IMR-90 (cell line): ENCODE data around the gene PXT1. TPM values are rescaled to one million over a fixed set of nuclear protein-coding genes. Genes with fewer than 3 reads are reported as not detected.

Source experiments
- ATAC-seq: fragments of 200-7000 bp; cut with Tn5 transposase; 2 replicates; pipeline ENCODE4 v1.9.1; 2020; ENCODE audit warnings: low read depth, mild to moderate bottlenecking, moderate library complexity
- BruUV-seq: library from RNA; stranded (reverse); fragments of 400-500 nt; replicated peaks from 2 replicates; lab custom pipeline; 2021; lab: Mats Ljungman, UMichigan
- CTCF ChIA-PET: fragments of 300-600 bp; formaldehyde crosslinking; extraction: SDS; loops from one replicate; lab custom pipeline; 2021; ENCODE audit warnings: antibody characterized with exemption; lab: Yijun Ruan, JAX
- POLR2A ChIA-PET: fragments of 300-600 bp; sonication (Branson Sonifier 250); formaldehyde crosslinking; loops from one replicate; lab custom pipeline; 2022; ENCODE audit warnings: antibody characterized with exemption; ENCODE audit not compliant: unreplicated experiment; lab: Charles Lee
- DNase-seq: peaks from one replicate; pipeline ENCODE4 v3.0.0; 2013
- H2AFZ ChIP-seq: replicated peaks from 2 replicates; pipeline ENCODE3; 2013; ENCODE audit warnings: low read length, mild to moderate bottlenecking; ENCODE audit not compliant: poor library complexity
- H2AK5ac ChIP-seq: 2 replicates; pipeline ENCODE4 v1.6.1; 2013; ENCODE audit warnings: low read depth, low read length, inconsistent platforms
- H2AK9ac ChIP-seq: replicated peaks from 2 replicates; pipeline ENCODE3; 2013; ENCODE audit warnings: mild to moderate bottlenecking, low read depth, low read length, moderate library complexity; ENCODE audit not compliant: poor library complexity
- H2BK120ac ChIP-seq: 2 replicates; pipeline ENCODE4 v1.6.1; 2013; ENCODE audit warnings: low read depth, low read length, inconsistent platforms
- H2BK15ac ChIP-seq: 3 replicates; pipeline ENCODE4 v1.6.1; 2013; ENCODE audit warnings: low read depth, low read length, inconsistent platforms
- H2BK20ac ChIP-seq: 2 replicates; pipeline ENCODE4 v1.6.1; 2013; ENCODE audit warnings: low read depth, mild to moderate bottlenecking, inconsistent platforms, low read length, moderate library complexity
- H2BK5ac ChIP-seq: 2 replicates; pipeline ENCODE4 v1.6.1; 2013; ENCODE audit warnings: mild to moderate bottlenecking, low read depth, low read length, inconsistent platforms; ENCODE audit not compliant: poor library complexity, severe bottlenecking
- H3K14ac ChIP-seq: replicated peaks from 2 replicates; pipeline ENCODE4 v1.6.1; 2013; ENCODE audit warnings: low read depth, low read length, inconsistent platforms
- H3K18ac ChIP-seq: 2 replicates; pipeline ENCODE4 v1.6.1; 2013; ENCODE audit warnings: low read depth, low read length, control low read depth
- H3K23ac ChIP-seq: 2 replicates; pipeline ENCODE4 v1.6.1; 2013; ENCODE audit warnings: low read depth, low read length, inconsistent platforms
- H3K27ac ChIP-seq: 2 replicates; pipeline ENCODE4 v1.5.1; 2013; ENCODE audit warnings: mild to moderate bottlenecking, control low read depth, low read length; ENCODE audit not compliant: insufficient read depth
- H3K27me3 ChIP-seq: 2 replicates; pipeline ENCODE4 v1.6.1; 2013; ENCODE audit warnings: low read length; ENCODE audit not compliant: control insufficient read depth, insufficient read depth
- H3K36me3 ChIP-seq: 2 replicates; pipeline ENCODE4 v1.6.1; 2013; ENCODE audit warnings: low read length, mixed read lengths; ENCODE audit not compliant: control insufficient read depth, insufficient read depth
- H3K4ac ChIP-seq: 2 replicates; pipeline ENCODE4 v1.6.1; 2013; ENCODE audit warnings: low read depth, low read length, inconsistent platforms
- H3K4me1 ChIP-seq: 2 replicates; pipeline ENCODE4 v1.6.1; 2013; ENCODE audit warnings: low read length, mixed read lengths; ENCODE audit not compliant: control insufficient read depth, insufficient read depth
- H3K4me2 ChIP-seq: 2 replicates; pipeline ENCODE4 v1.6.1; 2013; ENCODE audit warnings: low read depth, mild to moderate bottlenecking, control low read depth, low read length, moderate library complexity
- H3K4me3 ChIP-seq: 2 replicates; pipeline ENCODE4 v1.5.1; 2013; ENCODE audit warnings: low read depth, mild to moderate bottlenecking, control low read depth, low read length, moderate library complexity; ENCODE audit not compliant: insufficient read depth
- H3K56ac ChIP-seq: 2 replicates; pipeline ENCODE4 v1.6.1; 2013; ENCODE audit warnings: low read length, inconsistent platforms; ENCODE audit not compliant: insufficient read depth; ENCODE audit errors: extremely low read depth
- H3K79me1 ChIP-seq, 2 experiments: 2 replicates each; pipeline ENCODE4 v1.6.1; 2013; ENCODE audit warnings: low read length in 2 of 2, inconsistent platforms in 1 of 2, low read depth in 1 of 2
- H3K9ac ChIP-seq: 2 replicates; pipeline ENCODE4 v1.6.1; 2013; ENCODE audit warnings: low read depth, low read length, control low read depth
- H3K9me1 ChIP-seq: 2 replicates; pipeline ENCODE4 v1.6.1; 2013; ENCODE audit warnings: low read length, inconsistent platforms; ENCODE audit not compliant: insufficient read depth
- H3K9me3 ChIP-seq: 2 replicates; pipeline ENCODE4 v1.6.1; 2013; ENCODE audit warnings: low read length; ENCODE audit not compliant: control insufficient read depth, insufficient read depth
- H4K20me1 ChIP-seq: 2 replicates; pipeline ENCODE4 v1.6.1; 2013; ENCODE audit warnings: low read length, inconsistent platforms; ENCODE audit not compliant: insufficient read depth
- H4K5ac ChIP-seq: 2 replicates; pipeline ENCODE4 v1.6.1; 2013; ENCODE audit warnings: mild to moderate bottlenecking, low read depth, low read length, control low read depth
- H4K8ac ChIP-seq, 2 experiments: 2 replicates each; pipeline ENCODE4 v1.6.1; 2013; ENCODE audit warnings: low read depth in 2 of 2, low read length in 2 of 2, control low read depth in 1 of 2, inconsistent platforms in 1 of 2
- H4K91ac ChIP-seq: 2 replicates; pipeline ENCODE4 v1.6.1; 2013; ENCODE audit warnings: low read depth, low read length, inconsistent platforms; ENCODE audit not compliant: insufficient read depth
- BHLHE40 ChIP-seq: fragments of 150-350 bp; IDR thresholded peaks from 2 replicates; pipeline ENCODE4 v1.6.1; 2016; ENCODE audit warnings: mild to moderate bottlenecking, low read depth, low read length
- CEBPB ChIP-seq: IDR thresholded peaks from 2 replicates; pipeline ENCODE4 v1.6.1; 2012; ENCODE audit warnings: low read depth, low read length, improper control_type of control experiment
- CHD1 ChIP-seq: IDR thresholded peaks from 2 replicates; pipeline ENCODE4 v1.6.1; 2012; ENCODE audit warnings: low read depth, low read length, improper control_type of control experiment
- CTCF ChIP-seq: conservative IDR thresholded peaks from 2 replicates; pipeline ENCODE4 v1.5.1; 2012; ENCODE audit warnings: mild to moderate bottlenecking, low read depth, low read length, improper control_type of control experiment
- ELK1 ChIP-seq: fragments of 150-350 bp; IDR thresholded peaks from 2 replicates; pipeline ENCODE4 v1.6.1; 2016; ENCODE audit warnings: low read depth, mild to moderate bottlenecking, low read length, moderate library complexity, borderline replicate concordance
- FOS ChIP-seq: fragments of 150-350 bp; IDR thresholded peaks from 2 replicates; pipeline ENCODE4 v1.6.1; 2016; ENCODE audit warnings: low read depth, low read length
- MAFK ChIP-seq: IDR thresholded peaks from 2 replicates; pipeline ENCODE4 v1.6.1; 2012; ENCODE audit warnings: low read depth, low read length, improper control_type of control experiment
- MAZ ChIP-seq: IDR thresholded peaks from 2 replicates; pipeline ENCODE4 v1.6.1; 2012; ENCODE audit warnings: low read depth, mild to moderate bottlenecking, low read length, improper control_type of control experiment, moderate library complexity, borderline replicate concordance
- MXI1 ChIP-seq: IDR thresholded peaks from 2 replicates; pipeline ENCODE4 v1.6.1; 2012; ENCODE audit warnings: low read depth, mild to moderate bottlenecking, low read length, moderate library complexity, borderline replicate concordance
- NFE2L2 ChIP-seq: fragments of 150-350 bp; IDR thresholded peaks from 2 replicates; pipeline ENCODE4 v1.6.1; 2016; ENCODE audit warnings: low read depth, mild to moderate bottlenecking, low read length
- POLR2A ChIP-seq: IDR thresholded peaks from 2 replicates; pipeline ENCODE4 v1.6.1; 2012; ENCODE audit warnings: mild to moderate bottlenecking, low read depth, low read length
- RAD21 ChIP-seq: IDR thresholded peaks from 2 replicates; pipeline ENCODE4 v1.6.1; 2012; ENCODE audit warnings: low read length, improper control_type of control experiment
- RCOR1 ChIP-seq: IDR thresholded peaks from 2 replicates; pipeline ENCODE4 v1.6.1; 2012; ENCODE audit warnings: mild to moderate bottlenecking, low read length, improper control_type of control experiment; ENCODE audit not compliant: insufficient replicate concordance
- RFX5 ChIP-seq: IDR thresholded peaks from 2 replicates; pipeline ENCODE4 v1.8.0; 2012; ENCODE audit warnings: low read depth, mild to moderate bottlenecking, low read length, moderate library complexity
- SMC3 ChIP-seq: fragments of 150-350 bp; IDR thresholded peaks from 2 replicates; pipeline ENCODE4 v1.6.1; 2016; ENCODE audit warnings: low read depth, mild to moderate bottlenecking, antibody characterized with exemption, low read length, moderate library complexity
- USF2 ChIP-seq: fragments of 150-350 bp; IDR thresholded peaks from 2 replicates; pipeline ENCODE4 v1.6.1; 2017; ENCODE audit warnings: mild to moderate bottlenecking, antibody characterized with exemption, low read length, low read depth
- WGBS, 2 experiments: methylation state at CpG; one replicate each; pipeline versions ENCODE4 v1.1.5 to v1.1.7; 2013; ENCODE audit warnings: missing lambda C conversion rate in 2 of 2; ENCODE audit not compliant: insufficient read length in 1 of 2; ENCODE audit errors: extremely low coverage in 2 of 2; 5-methylcytosine and 5-hydroxymethylcytosine counted together
- dilution Hi-C: fragments of 300-500 bp; cut with HindIII; formaldehyde crosslinking; loops from one replicate; pipeline ENCODE4 v1.14.3; 2018; ENCODE audit warnings: low sequenced_read_pairs; ENCODE audit not compliant: unreplicated experiment
- in situ Hi-C: fragments of 300-500 bp; cut with MboI; formaldehyde crosslinking; loops from 3 replicates; pipeline ENCODE4 v1.14.3; 2019; ENCODE audit warnings: low sequenced_read_pairs, inconsistent platforms, mixed read lengths
- intact Hi-C: fragments of 100-400 bp; cut with micrococcal nuclease; formaldehyde crosslinking; loops from 2 replicates; pipeline ENCODE4 v1.10.0; 2022
- polyA plus RNA-seq, 3 experiments: library from polyadenylated mRNA; depleted of rRNA; stranded (reverse); fragments of >200 nt; gene quantifications; 2 replicates each; pipeline ENCODE4 v1.2.3, GENCODE V29; 2012; ENCODE audit warnings: low replicate concordance in 1 of 3
- total RNA-seq: library from RNA; depleted of rRNA; stranded (reverse); fragments of >200 nt; gene quantifications from 2 replicates; pipeline ENCODE4 v1.2.3, GENCODE V29; 2012

PXT1 gene
- total and polyA plus RNA-seq, 2 of the 4 experiments (the other 2 are of a cell fraction): not detected

GRCh38 chr6:36372088-36372487, 70.6 kb downstream of the PXT1 start:
- Histone ChIP-seq H3K18ac (no peak overlapping the region), H4K20me1 (no peaks in the 10 kb centered on the region), H3K23ac (no peak overlapping the region), H2AFZ (no peak overlapping the region), H2BK5ac (no peak overlapping the region), H4K5ac (no peak overlapping the region), H3K79me1 (no peaks in the 10 kb centered on the region), H3K4ac (no peak overlapping the region), H4K8ac (no peak overlapping the region), H3K4me1 (peaks cover 3% of the 10 kb centered on the region), H3K14ac (no peak overlapping the region), H3K9me3 (no peaks in the 10 kb centered on the region), H2AK5ac (no peak overlapping the region), H3K9ac (no peak overlapping the region), H2BK120ac (no peak overlapping the region), H2BK20ac (no peak overlapping the region), H3K36me3 (no peaks in the 10 kb centered on the region), H3K27ac (no peak overlapping the region), H4K91ac (no peak overlapping the region), H3K27me3 (peaks cover 35% of the 10 kb centered on the region), H3K56ac (no peak overlapping the region), H3K4me3 (no peak overlapping the region), H2BK15ac (no peak overlapping the region), H3K4me2 (no peak overlapping the region), H3K9me1 (0 out of 2 replicates have a peak, but pooled peaks cover 3% of the 10 kb centered on the region), H2AK9ac (no peak overlapping the region)
- TF ChIP-seq RAD21 (no peak), ELK1 (no peak), BHLHE40 (no peak), NFE2L2 (no peak), RFX5 (no peak), USF2 (no peak), MXI1 (no peak), FOS (no peak), MAFK (no peak), POLR2A (no peak), CTCF (no peak), CHD1 (no peak), SMC3 (no peak), MAZ (no peak), CEBPB (no peak), RCOR1 (no peak)
- DNase-seq: no peak
- 63% methylated on average over 6 of the region's 6 CpGs; no CpG with 5 or more reads in 1 of the 2 experiments for WGBS, 2 experiments
- in situ Hi-C loops (no loop called here), dilution Hi-C loops (no loop called here), intact Hi-C loops (no loop called here)
- ChIA-PET POLR2A (no interaction called here), CTCF (no interaction called here)
- no peak for ATAC-seq
- BruUV-seq: no TSS peak
